Endothelial cell of umbilical vein (primary cell): ENCODE results near the gene SLC6A7. TPM values are rescaled to one million over a fixed set of nuclear protein-coding genes. Genes with fewer than 3 reads are reported as not detected.

Experiments used
- BruUV-seq: library from RNA; stranded (reverse); fragments of 400-500 nt; replicated peaks from 2 replicates; lab custom pipeline; 2021; lab: Mats Ljungman, UMichigan
- CTCF ChIA-PET: fragments of 300-600, 350-600 bp; sonication (Branson Sonifier 250); formaldehyde crosslinking; loops from one replicate; lab custom pipeline; 2021; ENCODE audit warnings: antibody characterized with exemption, inconsistent platforms; lab: Charles Lee
- POLR2A ChIA-PET: fragments of 300-600, 350-600 bp; sonication (Branson Sonifier 250); formaldehyde crosslinking; loops from one replicate; lab custom pipeline; 2021; ENCODE audit warnings: antibody characterized with exemption, inconsistent platforms; lab: Charles Lee
- DNase-seq: peaks from one replicate; pipeline ENCODE4 v3.0.0-alpha.2; 2011; ENCODE audit warnings: low read depth, low spot score
- FAIRE-seq: peaks from 2 replicates; lab custom pipeline; 2011; peaks lifted over from hg19 to GRCh38; lab: Jason Lieb, UNC
- H2AFZ ChIP-seq: 2 replicates; pipeline ENCODE4 v1.6.0; 2012; ENCODE audit warnings: low read depth, low read length, control low read depth, inconsistent platforms
- H3K27ac ChIP-seq: 2 replicates; pipeline ENCODE4 v1.5.1; 2011; ENCODE audit warnings: low read depth, mild to moderate bottlenecking, control low read depth, low read length, moderate library complexity; ENCODE audit not compliant: insufficient read depth
- H3K27me3 ChIP-seq, 2 experiments: 2 replicates each; pipeline versions ENCODE4 v1.6.0 to v1.6.1; 2011; ENCODE audit warnings: low read length in 2 of 2, mixed read lengths in 1 of 2; ENCODE audit not compliant: control insufficient read depth in 2 of 2, insufficient read depth in 2 of 2
- H3K36me3 ChIP-seq, 2 experiments: 2 replicates in 1 of 2; 3 replicates in 1 of 2; pipeline ENCODE4 v1.5.1; 2011; ENCODE audit warnings: low read length in 2 of 2, mild to moderate bottlenecking in 1 of 2, moderate library complexity in 1 of 2; ENCODE audit not compliant: control insufficient read depth in 2 of 2, insufficient read depth in 2 of 2; ENCODE audit errors: extremely low read depth in 1 of 2
- H3K4me1 ChIP-seq: 3 replicates; pipeline ENCODE4 v1.5.1; 2011; ENCODE audit warnings: mild to moderate bottlenecking, low read length; ENCODE audit not compliant: control insufficient read depth, insufficient read depth; ENCODE audit errors: extremely low read depth
- H3K4me2 ChIP-seq: 2 replicates; pipeline ENCODE4 v1.6.1; 2011; ENCODE audit warnings: low read length, control low read depth, mixed read lengths; ENCODE audit not compliant: insufficient read depth
- H3K4me3 ChIP-seq, 3 experiments: fragments of 200-600 bp in 1 of 3; sonication (generic), shearing (Covaris generic) in 1 of 3; replicated peaks in 1 of 3; 2 replicates each; pipeline ENCODE4 v1.5.1; 2011 to 2016; ENCODE audit warnings: control low read depth in 3 of 3, low read length in 3 of 3, mild to moderate bottlenecking in 2 of 3, inconsistent platforms in 1 of 3, low read depth in 1 of 3, moderate library complexity in 1 of 3; ENCODE audit not compliant: insufficient read depth in 1 of 3
- H3K79me2 ChIP-seq: 2 replicates; pipeline ENCODE4 v1.6.0; 2012; ENCODE audit warnings: low read length, inconsistent platforms; ENCODE audit not compliant: control insufficient read depth, insufficient read depth
- H3K9ac ChIP-seq: replicated peaks from 2 replicates; pipeline ENCODE3; 2011; ENCODE audit warnings: low read length, control low read depth; ENCODE audit not compliant: insufficient read depth; ENCODE audit errors: extremely low read depth
- H3K9me1 ChIP-seq: replicated peaks from 3 replicates; pipeline ENCODE4 v1.6.0; 2011; ENCODE audit warnings: mild to moderate bottlenecking, low read length; ENCODE audit not compliant: control insufficient read depth, insufficient read depth; ENCODE audit errors: extremely low read depth
- H3K9me3 ChIP-seq: replicated peaks from 2 replicates; pipeline ENCODE4 v1.5.1; 2012; ENCODE audit warnings: low read length, inconsistent platforms; ENCODE audit not compliant: control insufficient read depth, insufficient read depth
- H4K20me1 ChIP-seq: replicated peaks from 2 replicates; pipeline ENCODE3; 2011; ENCODE audit warnings: mild to moderate bottlenecking, low read length; ENCODE audit not compliant: control insufficient read depth, insufficient read depth; ENCODE audit errors: extremely low read depth
- EZH2 ChIP-seq: IDR thresholded peaks from 2 replicates; pipeline ENCODE4 v1.6.1; 2012; ENCODE audit warnings: borderline replicate concordance, low read depth, mild to moderate bottlenecking, moderate library complexity, low read length, inconsistent platforms; ENCODE audit not compliant: severe bottlenecking
- FOS ChIP-seq: IDR thresholded peaks from 2 replicates; pipeline ENCODE4 v1.6.1; 2011; ENCODE audit warnings: mild to moderate bottlenecking, low read length, moderate library complexity, borderline replicate concordance; ENCODE audit not compliant: insufficient read depth
- GATA2 ChIP-seq: IDR thresholded peaks from 2 replicates; pipeline ENCODE4 v1.7.0; 2011; ENCODE audit warnings: low read depth, mild to moderate bottlenecking, moderate library complexity, mixed read lengths, low read length; ENCODE audit not compliant: insufficient read length, insufficient read depth
- JUN ChIP-seq: IDR thresholded peaks from 2 replicates; pipeline ENCODE4 v1.6.1; 2011; ENCODE audit warnings: borderline replicate concordance, low read depth; ENCODE audit not compliant: insufficient read length, insufficient read depth
- MYC ChIP-seq: IDR thresholded peaks from one replicate; pipeline ENCODE4 v1.6.1; 2011; ENCODE audit warnings: mild to moderate bottlenecking, low read depth, low read length
- POLR2A ChIP-seq: IDR thresholded peaks from 2 replicates; pipeline ENCODE4 v1.6.1; 2012; ENCODE audit warnings: low read depth, mild to moderate bottlenecking, control low read depth, low read length
- POLR2AphosphoS5 ChIP-seq: IDR thresholded peaks from 2 replicates; pipeline ENCODE4 v1.6.1; 2012; ENCODE audit warnings: low read depth, mild to moderate bottlenecking, control low read depth, low read length, moderate library complexity; ENCODE audit not compliant: insufficient read depth
- dilution Hi-C: fragments of 300-500 bp; cut with MboI; formaldehyde crosslinking; loops from one replicate; pipeline ENCODE4 v1.15.0; 2019; ENCODE audit warnings: low sequenced_read_pairs; ENCODE audit not compliant: extremely low pct_ligation_motif_present
- intact Hi-C: fragments of 100-400 bp; cut with micrococcal nuclease; formaldehyde crosslinking; loops from one replicate; pipeline ENCODE4 v1.10.0; 2022
- polyA plus RNA-seq, 4 experiments: library from polyadenylated mRNA; depleted of rRNA in 3 of 4; stranded (reverse) in 3 of 4; unstranded in 1 of 4; fragments of >200 nt; gene quantifications; 2 replicates each; pipeline versions ENCODE4 v1.2.1 to v1.2.3, GENCODE V29; 2011 to 2012; ENCODE audit warnings: missing spikeins in 1 of 4
- total RNA-seq: library from RNA; stranded (reverse); gene quantifications from 2 replicates; pipeline ENCODE4 v1.2.3, GENCODE V29; 2021
- TF ChIP-seq, protein P1 (sequence below): IDR thresholded peaks from 2 replicates; pipeline ENCODE4 v1.6.1; 2011; ENCODE audit not compliant: insufficient read depth, insufficient read length
- TF ChIP-seq, protein P2 (sequence below), 2 donors: IDR thresholded peaks; 1 replicate in 1 of 2; 2 replicates in 1 of 2; pipeline ENCODE4 v1.5.1; 2011; ENCODE audit warnings: low read length in 2 of 2, mild to moderate bottlenecking in 2 of 2, moderate library complexity in 2 of 2, control low read depth in 1 of 2, inconsistent platforms in 1 of 2, low read depth in 1 of 2; ENCODE audit not compliant: insufficient read depth in 1 of 2; ENCODE audit errors: extremely low read depth in 1 of 2

The SLC6A7 gene
- total and polyA plus RNA-seq, 2 donors (not counting 3 experiments of a cell fraction or from before 2014, with no cell fraction given), result not detected

DNA sequence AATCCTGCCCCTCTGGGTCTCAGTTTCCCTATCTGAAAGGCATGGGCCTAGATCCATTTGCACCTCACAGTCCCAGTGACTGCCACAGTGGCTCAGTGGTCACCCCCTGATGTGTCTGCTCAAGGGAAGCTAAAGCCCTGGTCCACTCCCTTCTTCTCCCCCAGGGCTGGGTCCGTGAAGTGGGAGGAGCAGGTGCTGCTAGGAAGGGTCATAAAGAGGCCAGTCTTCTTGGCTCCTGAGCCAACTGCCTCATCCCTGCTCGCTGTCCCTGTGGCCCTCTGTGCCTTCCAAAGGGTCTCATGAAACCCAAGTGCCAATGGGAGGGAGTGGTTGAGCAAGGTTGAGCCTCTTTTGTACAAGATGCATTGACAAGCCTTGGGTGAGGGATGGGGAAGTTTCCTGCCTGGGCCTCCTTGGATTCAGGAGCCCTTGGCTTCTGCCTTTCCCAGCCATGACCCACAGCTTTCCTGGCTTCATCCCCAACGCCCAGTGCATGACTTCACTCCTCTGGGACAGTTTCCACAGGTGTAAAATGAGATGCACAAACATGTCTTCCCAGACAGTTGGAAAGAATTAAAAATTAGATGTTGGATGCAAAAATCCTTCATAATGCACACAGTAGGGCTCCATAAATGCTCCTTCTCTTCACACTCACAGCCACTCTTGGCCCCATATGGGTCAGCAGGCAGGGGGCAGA is 1.6 kb upstream of the SLC6A7 start:
- Histone ChIP-seq H2AFZ (no peak overlapping the region), H3K9ac (no peak overlapping the region), H3K9me3 (no peaks in the 10 kb centered on the region), H3K4me1 (no peaks in the 10 kb centered on the region), H3K27ac (no peak overlapping the region), H4K20me1 (no peaks in the 10 kb centered on the region), H3K36me3 (no peaks in the 10 kb centered on the region), H3K79me2 (no peaks in the 10 kb centered on the region), H3K4me2 (no peak overlapping the region), H3K4me3 (no peak overlapping the region), H3K9me1 (no peaks in the 10 kb centered on the region), H3K27me3 (peaks cover 53 to 58% of the 10 kb centered on the region in 2 experiments)
- dilution Hi-C loops, result no loop called here
- DNase-seq (no peak), FAIRE-seq (no peak)
- POLR2A ChIA-PET, result no interaction called here
- TF ChIP-seq JUN (no peak), EZH2 (no peak), MYC (no peak)
- TF ChIP-seq, protein P1, sequence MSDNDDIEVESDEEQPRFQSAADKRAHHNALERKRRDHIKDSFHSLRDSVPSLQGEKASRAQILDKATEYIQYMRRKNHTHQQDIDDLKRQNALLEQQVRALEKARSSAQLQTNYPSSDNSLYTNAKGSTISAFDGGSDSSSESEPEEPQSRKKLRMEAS, result no peak
- intact Hi-C loops, result no loop called here
- CTCF ChIA-PET, result no interaction called here
- BruUV-seq, result no TSS peak

DNA sequence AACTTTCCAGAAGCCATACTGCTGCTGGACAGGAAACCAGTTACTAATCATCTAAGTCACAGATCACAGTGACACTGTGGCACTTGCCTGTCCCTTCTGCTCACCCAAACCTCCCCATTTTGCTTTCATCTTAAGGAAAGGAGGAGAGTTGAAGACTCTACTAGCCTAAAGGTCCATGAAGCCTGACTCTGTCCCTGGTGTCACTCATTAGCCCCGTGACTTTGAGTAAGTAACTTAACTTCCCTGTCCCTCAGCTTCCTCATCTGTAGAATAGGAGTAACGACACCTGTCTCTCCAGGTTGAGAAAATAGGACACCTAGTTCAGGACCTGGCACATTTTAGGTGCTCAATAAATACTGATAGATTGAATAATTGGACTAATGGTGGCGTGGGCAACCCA is 536 bp upstream of the SLC6A7 start:
- no peaks in the 10 kb centered on the region for H3K79me2 ChIP-seq
- H3K9me3 ChIP-seq, result no peaks in the 10 kb centered on the region
- H3K9ac ChIP-seq, result no peak overlapping the region
- H3K27ac ChIP-seq, result no peak overlapping the region
- no peak overlapping the region for H3K4me3 ChIP-seq
- TF ChIP-seq, protein P2, sequence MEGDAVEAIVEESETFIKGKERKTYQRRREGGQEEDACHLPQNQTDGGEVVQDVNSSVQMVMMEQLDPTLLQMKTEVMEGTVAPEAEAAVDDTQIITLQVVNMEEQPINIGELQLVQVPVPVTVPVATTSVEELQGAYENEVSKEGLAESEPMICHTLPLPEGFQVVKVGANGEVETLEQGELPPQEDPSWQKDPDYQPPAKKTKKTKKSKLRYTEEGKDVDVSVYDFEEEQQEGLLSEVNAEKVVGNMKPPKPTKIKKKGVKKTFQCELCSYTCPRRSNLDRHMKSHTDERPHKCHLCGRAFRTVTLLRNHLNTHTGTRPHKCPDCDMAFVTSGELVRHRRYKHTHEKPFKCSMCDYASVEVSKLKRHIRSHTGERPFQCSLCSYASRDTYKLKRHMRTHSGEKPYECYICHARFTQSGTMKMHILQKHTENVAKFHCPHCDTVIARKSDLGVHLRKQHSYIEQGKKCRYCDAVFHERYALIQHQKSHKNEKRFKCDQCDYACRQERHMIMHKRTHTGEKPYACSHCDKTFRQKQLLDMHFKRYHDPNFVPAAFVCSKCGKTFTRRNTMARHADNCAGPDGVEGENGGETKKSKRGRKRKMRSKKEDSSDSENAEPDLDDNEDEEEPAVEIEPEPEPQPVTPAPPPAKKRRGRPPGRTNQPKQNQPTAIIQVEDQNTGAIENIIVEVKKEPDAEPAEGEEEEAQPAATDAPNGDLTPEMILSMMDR (IDR thresholded peaks at IDR 0.05; ENCODE audit: extremely low read depth in 1 of 2, insufficient read depth in 1 of 2, low read depth in 1 of 2, low read length in 2 of 2), result no peak
- no peak for TF ChIP-seq FOS
- TF ChIP-seq MYC, result no peak
- TF ChIP-seq EZH2, result no peak
- TF ChIP-seq, protein P1, result no peak
- no peak for TF ChIP-seq GATA2
- no peak for TF ChIP-seq JUN
- TF ChIP-seq POLR2A, result no peak
- TF ChIP-seq POLR2AphosphoS5, result no peak
- no peaks in the 10 kb centered on the region for H3K9me1 ChIP-seq
- CTCF ChIA-PET, result interaction anchor here (1.2 kb wide), 1 partner anchor 10 kb away, joined by 3 read pairs; no protein-coding TSS in a partner anchor
- no peaks in the 10 kb centered on the region for H4K20me1 ChIP-seq
- H3K36me3 ChIP-seq, result no peaks in the 10 kb centered on the region
- peaks cover 55 to 58% of the 10 kb centered on the region in 2 experiments for H3K27me3 ChIP-seq
- FAIRE-seq (no peak), DNase-seq (no peak)
- BruUV-seq, result no TSS peak
- POLR2A ChIA-PET, result no interaction called here
- H3K4me1 ChIP-seq, result no peaks in the 10 kb centered on the region
- no peak overlapping the region for H3K4me2 ChIP-seq
- no peak overlapping the region for H2AFZ ChIP-seq
- intact Hi-C loops, result no loop called here
- dilution Hi-C loops, result no loop called here
